Stomach (tissue), 4 donors: ENCODE results near the gene CTSH.

Source experiments
- POLR2A ChIP-seq, 4 donors: fragments of 450-650 bp; IDR thresholded peaks; one replicate each; pipeline ENCODE4 v1.6.1; 2016; ENCODE audit warnings: antibody characterized with exemption in 4 of 4, control low read depth in 2 of 4, mild to moderate bottlenecking in 1 of 4, moderate library complexity in 1 of 4
- TF ChIP-seq, protein P1 (sequence below), 7 experiments: fragments of 450-650 bp in 4 of 7; fragments of 200-600 bp in 3 of 7; sonication (generic) in 3 of 7; IDR thresholded peaks; one replicate each; pipeline ENCODE4 v1.5.1; 2016 to 2019; ENCODE audit warnings: antibody characterized with exemption in 7 of 7, control low read depth in 2 of 7, mild to moderate bottlenecking in 1 of 7

GRCh38 chr15:78968114-78968513, 23.3 kb upstream of the CTSH start:
- TF ChIP-seq, protein P1, sequence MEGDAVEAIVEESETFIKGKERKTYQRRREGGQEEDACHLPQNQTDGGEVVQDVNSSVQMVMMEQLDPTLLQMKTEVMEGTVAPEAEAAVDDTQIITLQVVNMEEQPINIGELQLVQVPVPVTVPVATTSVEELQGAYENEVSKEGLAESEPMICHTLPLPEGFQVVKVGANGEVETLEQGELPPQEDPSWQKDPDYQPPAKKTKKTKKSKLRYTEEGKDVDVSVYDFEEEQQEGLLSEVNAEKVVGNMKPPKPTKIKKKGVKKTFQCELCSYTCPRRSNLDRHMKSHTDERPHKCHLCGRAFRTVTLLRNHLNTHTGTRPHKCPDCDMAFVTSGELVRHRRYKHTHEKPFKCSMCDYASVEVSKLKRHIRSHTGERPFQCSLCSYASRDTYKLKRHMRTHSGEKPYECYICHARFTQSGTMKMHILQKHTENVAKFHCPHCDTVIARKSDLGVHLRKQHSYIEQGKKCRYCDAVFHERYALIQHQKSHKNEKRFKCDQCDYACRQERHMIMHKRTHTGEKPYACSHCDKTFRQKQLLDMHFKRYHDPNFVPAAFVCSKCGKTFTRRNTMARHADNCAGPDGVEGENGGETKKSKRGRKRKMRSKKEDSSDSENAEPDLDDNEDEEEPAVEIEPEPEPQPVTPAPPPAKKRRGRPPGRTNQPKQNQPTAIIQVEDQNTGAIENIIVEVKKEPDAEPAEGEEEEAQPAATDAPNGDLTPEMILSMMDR (IDR thresholded peaks at IDR 0.05) = no peak
- TF ChIP-seq POLR2A (IDR thresholded peaks at IDR 0.05) = no peak
